B cell (primary cell): ENCODE measurements around the gene CDS1.

Source experiments
- EZH2 ChIP-seq: IDR thresholded peaks from 2 replicates; pipeline ENCODE4 v1.6.1; 2012; ENCODE audit warnings: borderline replicate concordance, low read depth, mild to moderate bottlenecking, moderate library complexity, low read length; ENCODE audit not compliant: insufficient read depth, poor library complexity, severe bottlenecking
- TF ChIP-seq, protein P1 (sequence below): fragments of 200-600 bp; IDR thresholded peaks from one replicate; pipeline ENCODE4 v1.8.0; 2022; ENCODE audit warnings: antibody characterized with exemption, mild to moderate bottlenecking

DNA sequence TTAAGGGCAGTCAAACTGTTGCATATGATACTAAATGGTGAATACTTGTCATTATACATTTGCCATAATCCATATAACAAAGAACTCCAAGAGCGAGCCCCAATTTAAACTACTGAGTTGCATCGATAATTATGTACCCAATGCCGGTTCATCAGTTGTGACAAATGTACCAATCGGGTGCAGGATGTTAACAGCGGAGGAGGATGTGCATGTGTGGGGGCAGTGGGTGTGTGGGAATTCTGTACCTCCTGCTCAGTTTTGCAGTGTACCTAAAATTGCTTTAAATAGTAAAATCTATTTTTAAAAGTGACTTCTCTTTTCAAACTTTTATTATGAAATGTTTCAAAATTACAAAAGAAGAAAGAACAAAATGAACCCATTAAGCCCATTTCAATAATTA lies 20.8 kb upstream of the CDS1 start:
- TF ChIP-seq, protein P1, sequence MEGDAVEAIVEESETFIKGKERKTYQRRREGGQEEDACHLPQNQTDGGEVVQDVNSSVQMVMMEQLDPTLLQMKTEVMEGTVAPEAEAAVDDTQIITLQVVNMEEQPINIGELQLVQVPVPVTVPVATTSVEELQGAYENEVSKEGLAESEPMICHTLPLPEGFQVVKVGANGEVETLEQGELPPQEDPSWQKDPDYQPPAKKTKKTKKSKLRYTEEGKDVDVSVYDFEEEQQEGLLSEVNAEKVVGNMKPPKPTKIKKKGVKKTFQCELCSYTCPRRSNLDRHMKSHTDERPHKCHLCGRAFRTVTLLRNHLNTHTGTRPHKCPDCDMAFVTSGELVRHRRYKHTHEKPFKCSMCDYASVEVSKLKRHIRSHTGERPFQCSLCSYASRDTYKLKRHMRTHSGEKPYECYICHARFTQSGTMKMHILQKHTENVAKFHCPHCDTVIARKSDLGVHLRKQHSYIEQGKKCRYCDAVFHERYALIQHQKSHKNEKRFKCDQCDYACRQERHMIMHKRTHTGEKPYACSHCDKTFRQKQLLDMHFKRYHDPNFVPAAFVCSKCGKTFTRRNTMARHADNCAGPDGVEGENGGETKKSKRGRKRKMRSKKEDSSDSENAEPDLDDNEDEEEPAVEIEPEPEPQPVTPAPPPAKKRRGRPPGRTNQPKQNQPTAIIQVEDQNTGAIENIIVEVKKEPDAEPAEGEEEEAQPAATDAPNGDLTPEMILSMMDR = no peak
- TF ChIP-seq EZH2 = no peak
